GM12878 (cell line): ENCODE data around the gene NKX1-2. TPM values are rescaled to one million over a fixed set of nuclear protein-coding genes. Genes with fewer than 3 reads are reported as not detected.

ENCODE experiments used
- ATAC-seq: fragments of 200-7000 bp; cut with Tn5 transposase; 3 replicates; pipeline ENCODE4 v1.9.1; 2020; ENCODE audit warnings: mild to moderate bottlenecking, moderate library complexity
- BruUV-seq: library from RNA; stranded (reverse); fragments of 400-500 nt; replicated peaks from 2 replicates; lab custom pipeline; 2021; lab: Mats Ljungman, UMichigan
- CTCF ChIA-PET: fragments of 300-600 bp; sonication (Branson Sonifier 250); formaldehyde crosslinking; extraction: SDS; loops from one replicate; lab custom pipeline; 2021; ENCODE audit warnings: inconsistent platforms; lab: Yijun Ruan, JAX
- POLR2A ChIA-PET: fragments of 350-600 bp; formaldehyde crosslinking; extraction: SDS; loops from one replicate; lab custom pipeline; 2021; ENCODE audit warnings: inconsistent platforms; lab: Charles Lee
- RAD21 ChIA-PET: fragments of 300-600 bp; sonication (Branson Sonifier 250); formaldehyde crosslinking; loops from one replicate; lab custom pipeline; 2023; ENCODE audit warnings: antibody characterized with exemption; ENCODE audit not compliant: unreplicated experiment; lab: Charles Lee
- SMC1A ChIA-PET: fragments of 300-600 bp; sonication (Branson Sonifier 250); formaldehyde crosslinking; loops from one replicate; lab custom pipeline; 2023; ENCODE audit not compliant: unreplicated experiment, uncharacterized antibody; lab: Charles Lee
- DNase-seq: peaks from one replicate; pipeline ENCODE4 v3.0.0-alpha.2; 2011; ENCODE audit warnings: low read depth, low spot score
- FAIRE-seq: peaks from 3 replicates; lab custom pipeline; 2011; peaks lifted over from hg19 to GRCh38; lab: Jason Lieb, UNC
- H2AFZ ChIP-seq: 2 replicates; pipeline ENCODE4 v1.6.0; 2011; ENCODE audit warnings: low read depth, low read length, control low read depth; ENCODE audit not compliant: control insufficient read depth
- H3K27ac ChIP-seq: 2 replicates; pipeline ENCODE4 v1.5.1; 2011; ENCODE audit warnings: control low read depth; ENCODE audit not compliant: control insufficient read depth, insufficient read depth
- H3K27me3 ChIP-seq, 2 experiments: replicated peaks in 1 of 2; 2 replicates each; pipeline versions ENCODE4 v1.6.0 to v1.6.1; 2011; ENCODE audit warnings: low read length in 1 of 2; ENCODE audit not compliant: control insufficient read depth in 2 of 2, insufficient read depth in 2 of 2
- H3K36me3 ChIP-seq, 2 experiments: 2 replicates each; pipeline ENCODE4 v1.5.1; 2011; ENCODE audit warnings: low read length in 1 of 2; ENCODE audit not compliant: control insufficient read depth in 2 of 2, insufficient read depth in 2 of 2
- H3K4me1 ChIP-seq: 2 replicates; pipeline ENCODE4 v1.6.1; 2011; ENCODE audit warnings: mild to moderate bottlenecking, low read length, moderate library complexity, mixed read lengths; ENCODE audit not compliant: control insufficient read depth, insufficient read depth
- H3K4me2 ChIP-seq: 2 replicates; pipeline ENCODE4 v1.6.0; 2011; ENCODE audit warnings: control low read depth; ENCODE audit not compliant: control insufficient read depth, insufficient read depth
- H3K4me3 ChIP-seq: fragments of 200-600 bp; sonication (generic); 2 replicates; pipeline ENCODE4 v1.5.1; 2016
- H3K79me2 ChIP-seq: 2 replicates; pipeline ENCODE4 v1.6.0; 2011; ENCODE audit warnings: low read length; ENCODE audit not compliant: control insufficient read depth, insufficient read depth
- H3K9ac ChIP-seq: 2 replicates; pipeline ENCODE4 v1.8.0; 2011; ENCODE audit warnings: low read length, control low read depth, mixed read lengths; ENCODE audit not compliant: control insufficient read depth, insufficient read depth
- H3K9me3 ChIP-seq: replicated peaks from 3 replicates; pipeline ENCODE4 v1.5.1; 2011; ENCODE audit warnings: mild to moderate bottlenecking, low read length; ENCODE audit not compliant: control insufficient read depth, insufficient read depth
- H4K20me1 ChIP-seq: 2 replicates; pipeline ENCODE4 v1.6.0; 2011; ENCODE audit not compliant: control insufficient read depth, insufficient read depth
- JUNB ChIP-seq: IDR thresholded peaks from 2 replicates; pipeline ENCODE4 v1.6.1; 2016; ENCODE audit warnings: antibody characterized with exemption, mild to moderate bottlenecking
- NFYB ChIP-seq: IDR thresholded peaks from 2 replicates; pipeline ENCODE4 v1.6.1; 2011; ENCODE audit warnings: low read depth, mild to moderate bottlenecking, low read length, improper control_type of control experiment, moderate library complexity; ENCODE audit not compliant: insufficient read depth
- NR2C1 ChIP-seq: fragments of 450-650 bp; IDR thresholded peaks from 2 replicates; pipeline ENCODE4 v1.6.1; 2017; ENCODE audit warnings: antibody characterized with exemption, mild to moderate bottlenecking, moderate library complexity
- SREBF1 ChIP-seq: IDR thresholded peaks from 2 replicates; pipeline ENCODE4 v1.6.1; 2012; ENCODE audit warnings: mild to moderate bottlenecking, low read length
- SUPT20H ChIP-seq: IDR thresholded peaks from 2 replicates; pipeline ENCODE4 v1.6.1; 2011; ENCODE audit warnings: low read depth, mild to moderate bottlenecking, low read length, moderate library complexity, borderline replicate concordance; ENCODE audit not compliant: control insufficient read depth
- ZNF24 ChIP-seq: fragments of 450-650 bp; IDR thresholded peaks from 2 replicates; pipeline ENCODE4 v1.6.1; 2017; ENCODE audit warnings: antibody characterized with exemption, mild to moderate bottlenecking
- WGBS: methylation state at CpG from one replicate; pipeline ENCODE4 v1.1.6; 2016; ENCODE audit warnings: low lambda C conversion rate; ENCODE audit not compliant: insufficient replicate concordance, insufficient coverage; ENCODE audit errors: missing lambda C conversion rate; 5-methylcytosine and 5-hydroxymethylcytosine counted together
- in situ Hi-C: fragments of 300-500 bp; cut with MboI; formaldehyde crosslinking; loops from 9 replicates; pipeline ENCODE4 v1.14.3; 2018; ENCODE audit warnings: mixed read lengths
- intact Hi-C: fragments of 100-400 bp; cut with micrococcal nuclease; formaldehyde crosslinking; loops from one replicate; pipeline ENCODE4 v1.14.2; 2022; ENCODE audit not compliant: unreplicated experiment
- polyA plus RNA-seq, 11 experiments: library from polyadenylated mRNA; depleted of rRNA in 4 of 11; unstranded in 6 of 11; stranded (reverse) in 5 of 11; fragments of >200 nt; fragmentation: Nextera tagmentation in 4 of 11; fragmentation: Illumina TruSeq in 1 of 11; extraction: Ambion mirVana in 4 of 11; extraction: Trizol in 1 of 11; gene quantifications; 1 replicate in 1 of 11; 2 replicates in 10 of 11; pipeline versions ENCODE4 v1.2.1 to v1.2.3, GENCODE V29; 2011 to 2016; ENCODE audit warnings: inconsistent platforms in 2 of 11, missing spikeins in 2 of 11, low read depth in 1 of 11
- total RNA-seq, 4 experiments: library from RNA; depleted of rRNA in 3 of 4; stranded (reverse); fragments of >200 nt in 3 of 4; fragmentation: Illumina TruSeq in 1 of 4; extraction: Trizol in 1 of 4; gene quantifications; 2 replicates each; pipeline versions ENCODE4 v1.2.1 to v1.2.3, GENCODE V29; 2013 to 2021

NKX1-2 gene
- total and polyA plus RNA-seq, 10 of the 15 experiments (the other 5 are each of a cell fraction or from before 2014, with no cell fraction given), result not detected

GRCh38 chr10:124464028-124464965, 14.5 kb upstream of the NKX1-2 start:
- Histone ChIP-seq H3K36me3 (no peaks in the 10 kb centered on the region), H3K4me2 (no peak overlapping the region; the same call in 1 of the 2 replicates), H3K27ac (peak overlapping the region; percentile 4; the same call in 1 of the 2 replicates), H3K27me3 (no peaks in the 10 kb centered on the region), H3K9ac (no peak overlapping the region), H3K79me2 (no peaks in the 10 kb centered on the region), H2AFZ (no peak overlapping the region; the same call in 1 of the 2 replicates), H3K4me1 (peaks cover 18% of the 10 kb centered on the region), H4K20me1 (no peaks in the 10 kb centered on the region), H3K9me3 (no peaks in the 10 kb centered on the region), H3K4me3 (no peak overlapping the region)
- WGBS, result 89% methylated on average over 9 of the region's 9 CpGs
- CTCF ChIA-PET, result interaction anchor here (0.6 kb wide), 1 partner anchor 75 kb away, joined by 3 read pairs; no protein-coding TSS in a partner anchor
- POLR2A ChIA-PET, result interaction anchor here (0.6 kb wide), 1 partner anchor 29 kb away, joined by 3 read pairs; no protein-coding TSS in a partner anchor
- no peak for ATAC-seq
- FAIRE-seq, result no peak
- in situ Hi-C loops (no loop called here), intact Hi-C loops (no loop called here)
- no peak for DNase-seq
- TSS peak; percentile 56 for BruUV-seq
- SMC1A ChIA-PET, result no interaction called here
- no peak for TF ChIP-seq ZNF24
- no peak for TF ChIP-seq JUNB
- no peak for TF ChIP-seq NFYB
- no peak for TF ChIP-seq NR2C1
- TF ChIP-seq SUPT20H, result no peak
- no peak for TF ChIP-seq SREBF1
- RAD21 ChIA-PET, result no interaction called here
